ENCODE measurements around the gene SSTR4. TPM values are rescaled to one million over a fixed set of nuclear protein-coding genes. Genes with fewer than 3 reads are reported as not detected.
A peak's percentile ranks its signal among the peaks of the same experiment; 100 is the strongest.

SSTR4 gene
- total RNA-seq, 1 experiment from 2014 or later = not detected

DNA sequence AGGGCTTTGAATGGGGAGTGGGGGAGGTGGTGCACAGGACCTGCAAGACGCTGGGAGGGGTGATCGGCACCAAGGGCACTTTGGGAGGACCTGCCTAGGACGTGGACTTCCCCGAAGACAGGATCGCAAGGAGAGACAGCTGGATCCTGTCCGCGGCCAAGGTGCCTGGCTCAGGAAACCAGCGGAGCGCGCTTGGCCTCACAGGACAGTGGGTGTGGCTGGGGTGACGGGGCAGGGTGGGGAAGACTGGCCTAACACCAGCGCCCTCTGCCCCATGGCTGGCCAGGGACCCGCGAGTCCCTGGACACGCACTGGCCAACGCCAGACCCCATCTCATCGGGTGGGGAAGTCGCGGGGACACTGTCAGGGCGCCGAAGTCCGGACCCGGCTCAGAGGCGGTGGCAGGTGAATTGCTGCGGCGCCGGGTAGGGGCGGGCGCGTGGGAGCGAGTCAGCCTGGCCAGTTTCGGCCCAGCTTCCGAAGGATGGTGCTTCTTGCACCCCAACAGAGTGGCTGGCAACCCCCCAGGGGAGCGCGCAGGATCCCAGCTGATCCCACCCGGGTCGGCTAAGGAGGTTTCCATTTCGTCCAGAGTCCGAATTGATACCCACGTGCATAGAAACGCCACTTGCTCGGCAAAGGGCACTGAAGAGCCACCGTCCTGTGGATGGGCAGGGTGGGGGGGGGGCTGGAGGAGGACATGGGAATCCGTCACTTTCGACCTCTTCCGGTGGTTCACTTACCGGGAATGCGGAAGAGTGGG lies 15.1 kb downstream of the SSTR4 start (continued):
- no peak for TF ChIP-seq STAT6 (CRISPR knock-in tag; conservative IDR thresholded peaks at IDR 0.05; ENCODE audit: low read depth)
- TF ChIP-seq SMAD4 (CRISPR knock-in tag; IDR thresholded peaks at IDR 0.05) = no peak
- no peak for TF ChIP-seq MYBL2 (CRISPR knock-in tag; IDR thresholded peaks at IDR 0.05)
- TF ChIP-seq E2F4 (CRISPR knock-in tag; IDR thresholded peaks at IDR 0.05; ENCODE audit: borderline replicate concordance, low read depth) = no peak

DNA sequence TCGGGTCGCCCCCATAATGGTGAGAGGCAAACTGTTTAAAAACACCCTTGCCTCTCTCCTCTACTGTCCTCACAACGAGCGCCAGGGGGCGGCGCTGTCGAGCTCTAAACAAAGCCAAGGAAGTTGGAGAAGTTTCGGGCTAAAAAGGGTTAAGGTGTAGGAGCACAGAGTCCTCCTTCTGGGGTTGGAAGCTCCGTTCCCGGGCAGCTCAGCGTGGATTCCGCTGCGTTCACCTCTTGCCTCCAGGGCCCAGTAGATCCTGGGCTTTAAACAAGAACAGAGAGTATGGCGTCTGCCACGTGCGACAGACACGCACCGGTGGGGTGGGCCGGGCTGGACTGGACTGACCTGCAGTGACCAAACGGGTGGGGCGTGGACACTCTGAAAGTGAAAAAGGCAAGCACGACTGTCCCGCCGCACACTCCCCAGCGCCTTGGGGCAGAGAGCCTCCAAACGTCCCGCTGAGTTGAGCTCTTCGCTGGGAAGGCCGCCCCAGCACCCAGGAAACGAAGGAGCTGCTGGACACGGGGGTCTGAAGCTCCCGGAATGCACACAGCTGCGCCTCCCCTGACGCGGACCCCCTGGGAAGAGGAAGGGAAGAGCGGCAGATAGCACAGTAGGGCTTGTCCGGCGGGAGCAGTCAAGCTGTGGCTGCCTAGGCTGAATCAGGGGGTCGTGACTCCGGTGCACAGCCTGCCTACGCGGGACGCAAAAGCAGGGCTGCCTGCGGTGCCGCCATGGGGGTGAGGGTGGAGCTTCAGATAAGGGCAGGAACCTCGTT lies 15.9 kb downstream of the SSTR4 start:
- ATAC-seq = peak; percentile 64
- CTCF ChIA-PET = interaction anchor here (0.6 to 6.0 kb wide), 67 partner anchors 9 to 949 kb away, joined by 3 to 126 read pairs (median 4); partner anchors contain the start of genes CD93, NXT1 and SSTR4
- TF ChIP-seq, protein P1, sequence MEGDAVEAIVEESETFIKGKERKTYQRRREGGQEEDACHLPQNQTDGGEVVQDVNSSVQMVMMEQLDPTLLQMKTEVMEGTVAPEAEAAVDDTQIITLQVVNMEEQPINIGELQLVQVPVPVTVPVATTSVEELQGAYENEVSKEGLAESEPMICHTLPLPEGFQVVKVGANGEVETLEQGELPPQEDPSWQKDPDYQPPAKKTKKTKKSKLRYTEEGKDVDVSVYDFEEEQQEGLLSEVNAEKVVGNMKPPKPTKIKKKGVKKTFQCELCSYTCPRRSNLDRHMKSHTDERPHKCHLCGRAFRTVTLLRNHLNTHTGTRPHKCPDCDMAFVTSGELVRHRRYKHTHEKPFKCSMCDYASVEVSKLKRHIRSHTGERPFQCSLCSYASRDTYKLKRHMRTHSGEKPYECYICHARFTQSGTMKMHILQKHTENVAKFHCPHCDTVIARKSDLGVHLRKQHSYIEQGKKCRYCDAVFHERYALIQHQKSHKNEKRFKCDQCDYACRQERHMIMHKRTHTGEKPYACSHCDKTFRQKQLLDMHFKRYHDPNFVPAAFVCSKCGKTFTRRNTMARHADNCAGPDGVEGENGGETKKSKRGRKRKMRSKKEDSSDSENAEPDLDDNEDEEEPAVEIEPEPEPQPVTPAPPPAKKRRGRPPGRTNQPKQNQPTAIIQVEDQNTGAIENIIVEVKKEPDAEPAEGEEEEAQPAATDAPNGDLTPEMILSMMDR (IDR thresholded peaks at IDR 0.05) = peak; percentile 89
- TF ChIP-seq ZNF263 (CRISPR knock-in tag; IDR thresholded peaks at IDR 0.05; ENCODE audit: low read depth) (peak; percentile 68; the same call in 1 of the 2 replicates), ESRRA (CRISPR knock-in tag; IDR thresholded peaks at IDR 0.05; ENCODE audit: borderline replicate concordance) (no peak), FOXP1 (CRISPR knock-in tag; IDR thresholded peaks at IDR 0.05; ENCODE audit: borderline replicate concordance) (peak; percentile 25; the same call in 1 of the 2 replicates), SOX15 (CRISPR knock-in tag; IDR thresholded peaks at IDR 0.05) (no peak), ETV6 (CRISPR knock-in tag; IDR thresholded peaks at IDR 0.05) (peak; percentile 58; the same call in 1 of the 2 replicates), ZNF423 (CRISPR knock-in tag; IDR thresholded peaks at IDR 0.05) (peak; percentile 86), ZNF396 (CRISPR knock-in tag; IDR thresholded peaks at IDR 0.05; ENCODE audit: borderline replicate concordance) (no peak), AR (CRISPR knock-in tag; IDR thresholded peaks at IDR 0.05) (no peak)
- TF ChIP-seq, protein P2, sequence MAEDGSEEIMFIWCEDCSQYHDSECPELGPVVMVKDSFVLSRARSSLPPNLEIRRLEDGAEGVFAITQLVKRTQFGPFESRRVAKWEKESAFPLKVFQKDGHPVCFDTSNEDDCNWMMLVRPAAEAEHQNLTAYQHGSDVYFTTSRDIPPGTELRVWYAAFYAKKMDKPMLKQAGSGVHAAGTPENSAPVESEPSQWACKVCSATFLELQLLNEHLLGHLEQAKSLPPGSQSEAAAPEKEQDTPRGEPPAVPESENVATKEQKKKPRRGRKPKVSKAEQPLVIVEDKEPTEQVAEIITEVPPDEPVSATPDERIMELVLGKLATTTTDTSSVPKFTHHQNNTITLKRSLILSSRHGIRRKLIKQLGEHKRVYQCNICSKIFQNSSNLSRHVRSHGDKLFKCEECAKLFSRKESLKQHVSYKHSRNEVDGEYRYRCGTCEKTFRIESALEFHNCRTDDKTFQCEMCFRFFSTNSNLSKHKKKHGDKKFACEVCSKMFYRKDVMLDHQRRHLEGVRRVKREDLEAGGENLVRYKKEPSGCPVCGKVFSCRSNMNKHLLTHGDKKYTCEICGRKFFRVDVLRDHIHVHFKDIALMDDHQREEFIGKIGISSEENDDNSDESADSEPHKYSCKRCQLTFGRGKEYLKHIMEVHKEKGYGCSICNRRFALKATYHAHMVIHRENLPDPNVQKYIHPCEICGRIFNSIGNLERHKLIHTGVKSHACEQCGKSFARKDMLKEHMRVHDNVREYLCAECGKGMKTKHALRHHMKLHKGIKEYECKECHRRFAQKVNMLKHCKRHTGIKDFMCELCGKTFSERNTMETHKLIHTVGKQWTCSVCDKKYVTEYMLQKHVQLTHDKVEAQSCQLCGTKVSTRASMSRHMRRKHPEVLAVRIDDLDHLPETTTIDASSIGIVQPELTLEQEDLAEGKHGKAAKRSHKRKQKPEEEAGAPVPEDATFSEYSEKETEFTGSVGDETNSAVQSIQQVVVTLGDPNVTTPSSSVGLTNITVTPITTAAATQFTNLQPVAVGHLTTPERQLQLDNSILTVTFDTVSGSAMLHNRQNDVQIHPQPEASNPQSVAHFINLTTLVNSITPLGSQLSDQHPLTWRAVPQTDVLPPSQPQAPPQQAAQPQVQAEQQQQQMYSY (CRISPR knock-in tag; IDR thresholded peaks at IDR 0.05) = peak; percentile 48
- TF ChIP-seq, protein P3, sequence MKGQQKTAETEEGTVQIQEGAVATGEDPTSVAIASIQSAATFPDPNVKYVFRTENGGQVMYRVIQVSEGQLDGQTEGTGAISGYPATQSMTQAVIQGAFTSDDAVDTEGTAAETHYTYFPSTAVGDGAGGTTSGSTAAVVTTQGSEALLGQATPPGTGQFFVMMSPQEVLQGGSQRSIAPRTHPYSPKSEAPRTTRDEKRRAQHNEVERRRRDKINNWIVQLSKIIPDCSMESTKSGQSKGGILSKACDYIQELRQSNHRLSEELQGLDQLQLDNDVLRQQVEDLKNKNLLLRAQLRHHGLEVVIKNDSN (CRISPR knock-in tag; IDR thresholded peaks at IDR 0.05) = no peak
- TF ChIP-seq, protein P4, sequence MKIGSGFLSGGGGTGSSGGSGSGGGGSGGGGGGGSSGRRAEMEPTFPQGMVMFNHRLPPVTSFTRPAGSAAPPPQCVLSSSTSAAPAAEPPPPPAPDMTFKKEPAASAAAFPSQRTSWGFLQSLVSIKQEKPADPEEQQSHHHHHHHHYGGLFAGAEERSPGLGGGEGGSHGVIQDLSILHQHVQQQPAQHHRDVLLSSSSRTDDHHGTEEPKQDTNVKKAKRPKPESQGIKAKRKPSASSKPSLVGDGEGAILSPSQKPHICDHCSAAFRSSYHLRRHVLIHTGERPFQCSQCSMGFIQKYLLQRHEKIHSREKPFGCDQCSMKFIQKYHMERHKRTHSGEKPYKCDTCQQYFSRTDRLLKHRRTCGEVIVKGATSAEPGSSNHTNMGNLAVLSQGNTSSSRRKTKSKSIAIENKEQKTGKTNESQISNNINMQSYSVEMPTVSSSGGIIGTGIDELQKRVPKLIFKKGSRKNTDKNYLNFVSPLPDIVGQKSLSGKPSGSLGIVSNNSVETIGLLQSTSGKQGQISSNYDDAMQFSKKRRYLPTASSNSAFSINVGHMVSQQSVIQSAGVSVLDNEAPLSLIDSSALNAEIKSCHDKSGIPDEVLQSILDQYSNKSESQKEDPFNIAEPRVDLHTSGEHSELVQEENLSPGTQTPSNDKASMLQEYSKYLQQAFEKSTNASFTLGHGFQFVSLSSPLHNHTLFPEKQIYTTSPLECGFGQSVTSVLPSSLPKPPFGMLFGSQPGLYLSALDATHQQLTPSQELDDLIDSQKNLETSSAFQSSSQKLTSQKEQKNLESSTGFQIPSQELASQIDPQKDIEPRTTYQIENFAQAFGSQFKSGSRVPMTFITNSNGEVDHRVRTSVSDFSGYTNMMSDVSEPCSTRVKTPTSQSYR (CRISPR knock-in tag; IDR thresholded peaks at IDR 0.05) = 0 out of 2 replicates have a peak, but pooled peaks have one; percentile 39

More for the DNA sequence above, 15.9 kb downstream of the SSTR4 start:
- Mint-ChIP-seq H3K9me3 (no peaks in the 10 kb centered on the region), H3K27ac (no peak overlapping the region; the same call in 1 of the 2 replicates), H3K36me3 (no peaks in the 10 kb centered on the region), H3K4me1 (peaks cover 17% of the 10 kb centered on the region), H3K27me3 (ENCODE audit: low read depth) (peaks cover 75% of the 10 kb centered on the region), H3K4me3 (peak overlapping the region; percentile 89)
- peak; percentile 94 for DNase-seq (ENCODE audit: low spot score)
- POLR2A ChIA-PET = interaction anchor here (0.8 kb wide), 1 partner anchor 10 kb away, joined by 3 read pairs; no protein-coding TSS in a partner anchor

Data from WTC11 (cell line).